ENCODE data around the gene SLC37A2. TPM values are rescaled to one million over a fixed set of nuclear protein-coding genes. Genes with fewer than 3 reads are reported as not detected.

SLC37A2 gene
- total RNA-seq, 5 donors from 2014 or later (not counting 1 experiment from before 2014, with no cell fraction given): 0.14 to 1.5 (median 1.1) TPM

DNA sequence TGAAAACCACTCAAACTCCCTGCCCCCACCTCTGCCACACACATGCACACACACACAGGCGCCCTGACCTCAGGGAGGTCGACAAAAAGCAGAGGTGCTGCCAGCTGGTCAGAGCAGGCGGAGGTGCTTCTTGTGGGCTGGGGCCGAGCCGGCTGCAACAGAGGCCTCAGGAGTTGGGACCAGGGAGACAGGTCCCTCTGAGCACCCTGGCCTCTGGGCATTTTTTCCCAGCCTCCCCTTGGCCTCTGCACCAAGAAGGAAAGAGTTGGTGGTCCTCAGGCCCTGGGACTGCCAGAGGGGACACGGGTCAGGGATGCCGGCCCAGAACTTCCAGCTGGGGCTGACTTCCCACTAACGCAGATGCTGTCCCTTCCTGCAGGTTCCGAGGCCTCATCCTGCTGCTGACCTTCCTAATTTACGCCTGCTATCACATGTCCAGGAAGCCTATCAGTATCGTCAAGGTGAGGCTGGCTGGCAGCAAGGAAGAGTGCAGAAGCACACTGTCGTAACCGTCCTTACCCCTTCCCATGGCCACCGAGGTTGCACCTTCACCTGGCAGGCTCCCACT lies 13.4 kb downstream of the SLC37A2 start:
- Mint-ChIP-seq H3K9me3 (no peaks in the 10 kb centered on the region), H3K4me3 (no peak overlapping the region), H3K27ac (no peak overlapping the region), H3K36me3 (no peaks in the 10 kb centered on the region), H3K4me1 (no peaks in the 10 kb centered on the region), H3K27me3 (peaks cover 15 to 31% of the 10 kb centered on the region in 2 donors)
- peaks cover 0 to 52% of the 10 kb centered on the region in 2 experiments for H3K27me3 ChIP-seq (replicated peaks in 1 of 2; ENCODE audit: control insufficient read depth in 2 of 2, extremely low read depth in 1 of 2, insufficient read depth in 2 of 2, low read length in 1 of 2)
- CTCF ChIA-PET: no interaction called here
- no peaks in the 10 kb centered on the region for H3K36me3 ChIP-seq (ENCODE audit: control insufficient read depth in 2 of 2, extremely low read depth in 1 of 2, insufficient read depth in 1 of 2, low read length in 1 of 2)
- no peak for DNase-seq
- no peak for ATAC-seq (replicated peaks in 1 of 4)
- 86% methylated on average over 13 of the region's 14 CpGs for WGBS (ENCODE audit: insufficient coverage)
- no peak overlapping the region for H3K4me3 ChIP-seq (ENCODE audit: control insufficient read depth in 1 of 2, extremely low read depth in 1 of 2, low read length in 1 of 2)
- POLR2A ChIA-PET: no interaction called here
- H3K9me3 ChIP-seq: no peaks in the 10 kb centered on the region
- H3K27ac ChIP-seq (ENCODE audit: low read length): no peak overlapping the region
- no peaks in the 10 kb centered on the region for H3K4me1 ChIP-seq (ENCODE audit: control insufficient read depth in 1 of 2, extremely low read depth in 1 of 2, insufficient read depth in 2 of 2, low read length in 2 of 2)

- CTCF ChIA-PET: no interaction called here
Measured at GRCh38 chr11:125078016-125078415, 14.9 kb downstream of the SLC37A2 start.

GRCh38 chr11:125078516-125079140 lies 15.5 kb downstream of the SLC37A2 start:
- ChIA-PET CTCF (no interaction called here), POLR2A (no interaction called here)
- ATAC-seq (replicated peaks in 1 of 4) (no peak), DNase-seq (no peak)
- no peak overlapping the region for H3K4me3 ChIP-seq (ENCODE audit: control insufficient read depth in 1 of 2, extremely low read depth in 1 of 2, low read length in 1 of 2)
- Mint-ChIP-seq H3K4me3 (no peak overlapping the region), H3K9me3 (no peaks in the 10 kb centered on the region), H3K36me3 (no peaks in the 10 kb centered on the region), H3K27me3 (peaks cover 6 to 29% of the 10 kb centered on the region in 2 donors), H3K4me1 (no peaks in the 10 kb centered on the region), H3K27ac (no peak overlapping the region)
- H3K27ac ChIP-seq (ENCODE audit: low read length): no peak overlapping the region
- no peaks in the 10 kb centered on the region for H3K4me1 ChIP-seq (ENCODE audit: control insufficient read depth in 1 of 2, extremely low read depth in 1 of 2, insufficient read depth in 2 of 2, low read length in 2 of 2)
- no peaks in the 10 kb centered on the region for H3K9me3 ChIP-seq
- 88% methylated on average over 13 of the region's 14 CpGs for WGBS (ENCODE audit: insufficient coverage)
- H3K36me3 ChIP-seq (ENCODE audit: control insufficient read depth in 2 of 2, extremely low read depth in 1 of 2, insufficient read depth in 1 of 2, low read length in 1 of 2): no peaks in the 10 kb centered on the region
- H3K27me3 ChIP-seq (replicated peaks in 1 of 2; ENCODE audit: control insufficient read depth in 2 of 2, extremely low read depth in 1 of 2, insufficient read depth in 2 of 2, low read length in 1 of 2): peaks cover 0 to 43% of the 10 kb centered on the region in 2 experiments

More at GRCh38 chr11:125078016-125078415, 14.9 kb downstream of the SLC37A2 start:
- H3K4me1 Mint-ChIP-seq: no peaks in the 10 kb centered on the region
- no peaks in the 10 kb centered on the region for H3K36me3 Mint-ChIP-seq
- no peak overlapping the region for H3K4me3 Mint-ChIP-seq
- peaks cover 0 to 48% of the 10 kb centered on the region in 2 experiments for H3K27me3 ChIP-seq (replicated peaks in 1 of 2; ENCODE audit: control insufficient read depth in 2 of 2, extremely low read depth in 1 of 2, insufficient read depth in 2 of 2, low read length in 1 of 2)
- H3K4me3 ChIP-seq (ENCODE audit: control insufficient read depth in 1 of 2, extremely low read depth in 1 of 2, low read length in 1 of 2): no peak overlapping the region
- H3K9me3 Mint-ChIP-seq: no peaks in the 10 kb centered on the region
- no peaks in the 10 kb centered on the region for H3K4me1 ChIP-seq (ENCODE audit: control insufficient read depth in 1 of 2, extremely low read depth in 1 of 2, insufficient read depth in 2 of 2, low read length in 2 of 2)
- peaks cover 6 to 29% of the 10 kb centered on the region in 2 donors for H3K27me3 Mint-ChIP-seq
- POLR2A ChIA-PET: no interaction called here
- no peak overlapping the region for H3K27ac ChIP-seq (ENCODE audit: low read length)
- H3K9me3 ChIP-seq: no peaks in the 10 kb centered on the region
- H3K36me3 ChIP-seq (ENCODE audit: control insufficient read depth in 2 of 2, extremely low read depth in 1 of 2, insufficient read depth in 1 of 2, low read length in 1 of 2): no peaks in the 10 kb centered on the region
- no peak for ATAC-seq (replicated peaks in 1 of 4)
- no peak overlapping the region for H3K27ac Mint-ChIP-seq
- DNase-seq: no peak
- WGBS (ENCODE audit: insufficient coverage): 94% methylated on average over 10 of the region's 11 CpGs

GRCh38 chr11:125079151-125079877 lies 16.2 kb downstream of the SLC37A2 start:
- Histone ChIP-seq H3K9me3 (no peaks in the 10 kb centered on the region), H3K4me3 (ENCODE audit: control insufficient read depth in 1 of 2, extremely low read depth in 1 of 2, low read length in 1 of 2) (no peak overlapping the region), H3K36me3 (ENCODE audit: control insufficient read depth in 2 of 2, extremely low read depth in 1 of 2, insufficient read depth in 1 of 2, low read length in 1 of 2) (no peaks in the 10 kb centered on the region), H3K27me3 (replicated peaks in 1 of 2; ENCODE audit: control insufficient read depth in 2 of 2, extremely low read depth in 1 of 2, insufficient read depth in 2 of 2, low read length in 1 of 2) (peaks cover 0 to 36% of the 10 kb centered on the region in 2 experiments), H3K27ac (ENCODE audit: low read length) (no peak overlapping the region), H3K4me1 (ENCODE audit: control insufficient read depth in 1 of 2, extremely low read depth in 1 of 2, insufficient read depth in 2 of 2, low read length in 2 of 2) (no peaks in the 10 kb centered on the region)
- Mint-ChIP-seq H3K27ac (no peak overlapping the region), H3K4me3 (no peak overlapping the region), H3K4me1 (no peaks in the 10 kb centered on the region), H3K36me3 (no peaks in the 10 kb centered on the region), H3K27me3 (peaks cover 6 to 25% of the 10 kb centered on the region in 2 donors), H3K9me3 (no peaks in the 10 kb centered on the region)
- ATAC-seq (replicated peaks in 1 of 4) (no peak), DNase-seq (no peak)
- 79% methylated on average over 14 of the region's 18 CpGs for WGBS (ENCODE audit: insufficient coverage)
- CTCF ChIA-PET: interaction anchor here in 1 of 2 donors (0.6 kb wide), 1 partner anchor 85 kb away, joined by 5 read pairs; the partner anchor contains the start of gene PKNOX2
- POLR2A ChIA-PET: no interaction called here

DNA sequence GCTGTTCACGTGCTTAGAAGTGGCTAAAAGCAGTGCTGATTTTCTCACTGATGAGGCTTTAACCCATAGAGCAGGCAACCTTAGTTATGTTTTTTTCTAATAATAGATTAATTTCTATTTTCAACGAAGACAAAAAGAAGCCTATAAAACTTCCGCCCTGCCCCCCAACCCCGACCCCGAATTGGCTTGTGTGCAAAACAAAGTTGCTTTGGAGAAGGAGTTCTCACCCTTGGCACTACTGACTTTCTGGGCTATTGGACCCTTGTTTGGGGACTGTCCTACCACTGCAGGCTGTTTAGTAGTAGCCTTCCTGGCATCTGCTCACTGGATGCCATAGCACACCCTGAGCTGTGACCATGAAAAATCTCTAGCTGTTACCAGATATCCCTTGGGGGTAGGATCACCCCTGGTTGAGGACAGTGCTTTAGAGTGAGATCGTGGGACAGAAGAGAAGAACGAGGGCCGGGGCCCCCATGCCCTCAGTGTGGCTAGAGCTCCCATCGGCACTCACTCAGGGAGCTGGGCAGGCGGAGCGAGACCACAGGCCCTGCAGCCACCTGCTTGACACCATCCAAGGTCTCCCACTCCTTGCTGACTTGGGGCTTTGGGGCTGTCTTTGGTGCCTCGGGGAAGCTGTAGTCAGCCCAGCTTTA lies 16.9 kb downstream of the SLC37A2 start:
- no peaks in the 10 kb centered on the region for H3K9me3 Mint-ChIP-seq
- peaks cover 6 to 24% of the 10 kb centered on the region in 2 donors for H3K27me3 Mint-ChIP-seq
- Histone ChIP-seq H3K9me3 (no peaks in the 10 kb centered on the region), H3K4me1 (ENCODE audit: control insufficient read depth in 1 of 2, extremely low read depth in 1 of 2, insufficient read depth in 2 of 2, low read length in 2 of 2) (no peaks in the 10 kb centered on the region), H3K27ac (ENCODE audit: low read length) (no peak overlapping the region), H3K4me3 (ENCODE audit: control insufficient read depth in 1 of 2, extremely low read depth in 1 of 2, low read length in 1 of 2) (no peak overlapping the region), H3K36me3 (ENCODE audit: control insufficient read depth in 2 of 2, extremely low read depth in 1 of 2, insufficient read depth in 1 of 2, low read length in 1 of 2) (no peaks in the 10 kb centered on the region), H3K27me3 (replicated peaks in 1 of 2; ENCODE audit: control insufficient read depth in 2 of 2, extremely low read depth in 1 of 2, insufficient read depth in 2 of 2, low read length in 1 of 2) (peaks cover 0 to 30% of the 10 kb centered on the region in 2 experiments)
- no peak overlapping the region for H3K27ac Mint-ChIP-seq
- no peaks in the 10 kb centered on the region for H3K4me1 Mint-ChIP-seq
- ChIA-PET CTCF (interaction anchor here in 1 of 2 donors (0.6 kb wide), 1 partner anchor 85 kb away, joined by 5 read pairs; the partner anchor contains the start of gene PKNOX2), POLR2A (no interaction called here)
- ATAC-seq (replicated peaks in 1 of 4) (no peak), DNase-seq (no peak)
- H3K4me3 Mint-ChIP-seq: no peak overlapping the region
- no peaks in the 10 kb centered on the region for H3K36me3 Mint-ChIP-seq
- 87% methylated on average over 6 of the region's 12 CpGs for WGBS (ENCODE audit: insufficient coverage)

- CTCF ChIA-PET: no interaction called here
Measured at GRCh38 chr11:125080531-125080911, 17.4 kb downstream of the SLC37A2 start.

More at GRCh38 chr11:125080531-125080911, 17.4 kb downstream of the SLC37A2 start:
- POLR2A ChIA-PET: interaction anchor here in 1 of 2 donors (0.7 kb wide), 1 partner anchor 19 kb away, joined by 3 read pairs; no protein-coding TSS in a partner anchor
- Mint-ChIP-seq H3K27ac (peak overlapping the region in 1 of 2 donors; percentile 36), H3K4me3 (no peak overlapping the region), H3K4me1 (no peaks in the 10 kb centered on the region), H3K9me3 (no peaks in the 10 kb centered on the region), H3K36me3 (no peaks in the 10 kb centered on the region), H3K27me3 (peaks cover 6 to 22% of the 10 kb centered on the region in 2 donors)
- DNase-seq (no peak), ATAC-seq (replicated peaks in 1 of 4) (no peak)
- WGBS (ENCODE audit: insufficient coverage): 69% methylated on average over 3 of the region's 12 CpGs
- no peak overlapping the region for H3K27ac ChIP-seq (ENCODE audit: low read length)
- no peaks in the 10 kb centered on the region for H3K4me1 ChIP-seq (ENCODE audit: control insufficient read depth in 1 of 2, extremely low read depth in 1 of 2, insufficient read depth in 2 of 2, low read length in 2 of 2)
- no peaks in the 10 kb centered on the region for H3K9me3 ChIP-seq
- H3K36me3 ChIP-seq (ENCODE audit: control insufficient read depth in 2 of 2, extremely low read depth in 1 of 2, insufficient read depth in 1 of 2, low read length in 1 of 2): no peaks in the 10 kb centered on the region
- peaks cover 0 to 25% of the 10 kb centered on the region in 2 experiments for H3K27me3 ChIP-seq (replicated peaks in 1 of 2; ENCODE audit: control insufficient read depth in 2 of 2, extremely low read depth in 1 of 2, insufficient read depth in 2 of 2, low read length in 1 of 2)
- no peak overlapping the region for H3K4me3 ChIP-seq (ENCODE audit: control insufficient read depth in 1 of 2, extremely low read depth in 1 of 2, low read length in 1 of 2)

Data from T-cell (primary cell).